LNCAP (cell line): ENCODE measurements around the gene GRM6.

Experiments used
- CTCF ChIP-seq: fragments of 450-650 bp; IDR thresholded peaks from 2 replicates; pipeline ENCODE4 v1.5.1; 2017; ENCODE audit warnings: mild to moderate bottlenecking

The GRM6 gene

DNA sequence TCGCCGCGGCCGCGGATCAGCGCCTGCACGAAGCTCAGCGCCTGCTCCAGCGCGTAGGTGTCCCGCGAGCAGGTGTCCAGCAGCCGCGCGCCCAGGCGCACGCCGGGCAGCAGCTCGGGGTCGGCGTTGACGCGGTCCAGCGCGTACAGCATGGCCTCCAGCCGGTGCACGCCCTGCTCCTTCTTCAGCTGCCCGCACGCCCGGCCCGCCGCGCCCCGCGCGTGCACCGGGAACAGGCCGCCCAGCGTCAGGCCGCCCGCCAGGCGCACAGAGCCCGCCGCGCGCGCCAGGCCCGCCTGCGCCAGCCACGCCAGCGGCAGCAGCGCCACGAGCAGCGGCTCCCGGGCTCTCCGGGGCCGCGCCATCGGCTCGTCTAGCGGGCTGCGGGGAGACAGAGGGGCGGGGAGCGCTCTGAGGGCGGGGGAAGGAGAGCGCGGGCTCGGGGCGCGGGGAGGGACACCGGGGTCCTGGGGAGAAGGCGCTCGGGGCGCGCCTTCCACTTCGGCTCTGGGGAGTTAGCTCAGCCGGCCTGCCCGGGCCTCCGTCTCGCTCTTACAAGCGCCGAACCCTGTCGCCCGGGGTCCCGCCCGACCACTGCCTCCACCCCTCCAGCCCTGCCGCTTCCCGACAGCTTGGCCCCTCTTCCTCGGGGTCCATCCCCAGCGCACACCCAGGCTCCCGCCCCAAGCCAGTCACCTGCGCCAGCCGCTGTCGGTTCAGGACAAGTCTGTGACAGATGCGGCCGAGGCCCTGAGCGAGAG is at the start of gene GRM6:
GRM6 (minus strand) TSS at position 741 of the 761 bp plus-strand sequence; CDS start at position 365, 376 bp downstream.
- TF ChIP-seq CTCF = no peak

DNA sequence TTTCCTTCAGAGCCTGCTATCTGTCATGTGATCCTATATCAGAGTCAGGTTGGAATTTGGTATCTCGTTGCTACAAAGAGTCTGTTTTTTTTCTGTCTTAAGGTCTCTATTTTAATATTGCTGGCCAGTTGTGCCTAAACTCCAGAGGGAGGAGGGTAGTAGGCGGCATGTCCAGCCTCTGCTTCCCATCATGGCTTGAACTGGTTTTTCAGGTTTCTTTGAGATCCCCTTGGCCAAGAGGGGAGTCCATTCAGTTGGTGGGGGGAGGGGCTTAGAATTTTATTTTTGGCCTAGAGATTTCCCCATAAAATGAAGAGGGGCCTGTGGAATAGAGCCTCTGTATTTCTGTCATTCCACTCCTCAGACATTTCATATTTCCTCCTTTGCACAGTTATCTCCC is 49.6 kb upstream of the GRM6 start:
- no peak for TF ChIP-seq CTCF

GRCh38 chr5:179033004-179033580 is 38.0 kb upstream of the GRM6 start:
- TF ChIP-seq CTCF = no peak

- TF ChIP-seq CTCF = no peak
Measured at GRCh38 chr5:179023528-179024189, 28.5 kb upstream of the GRM6 start, which contains the start of gene ZNF879. ZNF879 (plus strand) TSS chr5:179023804; CDS start chr5:179025005, 1,201 bp downstream.

DNA sequence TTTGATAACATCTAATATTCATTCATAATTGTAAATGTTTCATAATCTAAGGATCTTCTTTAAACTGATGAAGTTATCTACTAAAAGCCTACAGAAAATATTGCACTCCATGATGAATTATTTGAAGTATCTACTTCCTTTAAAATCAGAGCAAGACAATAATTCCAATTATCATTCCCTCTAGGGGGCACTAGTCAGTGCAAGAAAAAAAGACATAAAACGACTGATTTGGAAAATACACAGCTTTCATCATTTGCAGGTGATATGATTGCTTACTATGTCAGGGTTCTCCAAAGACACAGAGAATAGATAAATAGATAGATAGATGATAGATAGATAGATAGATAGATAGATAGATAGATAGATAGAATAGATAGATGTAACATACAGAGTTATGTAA is 13.5 kb upstream of the GRM6 start:
- TF ChIP-seq CTCF = no peak

DNA sequence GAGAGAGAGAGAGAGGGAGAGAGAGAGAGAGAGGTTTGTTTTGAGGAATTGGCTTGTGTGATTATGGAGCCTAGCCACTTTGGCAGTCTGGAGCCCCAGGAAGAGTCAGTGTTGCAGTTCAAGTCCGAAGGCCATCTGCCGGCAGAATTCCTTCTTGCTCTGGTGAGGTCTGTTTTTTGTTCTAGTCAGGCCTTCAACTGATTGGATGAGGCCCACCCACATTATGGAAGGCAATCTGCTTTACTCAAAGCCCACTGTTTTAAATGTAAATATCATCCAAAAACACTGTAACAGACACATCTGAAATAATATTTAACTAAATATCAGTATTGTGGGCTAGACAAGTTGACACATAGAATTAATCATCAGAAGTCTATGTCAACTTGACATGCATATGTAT is 11.4 kb upstream of the GRM6 start:
- TF ChIP-seq CTCF = no peak

DNA sequence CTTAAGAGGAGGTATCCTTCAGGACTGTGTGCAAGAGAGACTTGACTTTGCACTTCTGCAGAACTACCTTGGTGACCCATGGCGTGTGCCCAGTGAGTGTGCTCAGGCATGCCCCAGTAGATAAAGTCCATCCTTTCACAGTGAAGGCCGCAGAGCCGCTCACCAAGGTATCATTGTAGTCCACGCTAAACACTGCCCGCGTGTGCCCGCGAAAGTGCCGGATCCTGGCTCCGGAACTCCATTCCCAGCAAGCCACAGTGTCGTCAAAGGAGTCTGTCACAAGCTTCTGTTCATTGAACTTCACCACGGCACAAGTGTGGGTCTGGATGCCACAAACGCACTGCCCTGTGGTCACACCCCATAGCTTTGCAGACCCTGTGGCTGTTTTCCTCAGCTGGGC is 3.3 kb upstream of the GRM6 start:
- no peak for TF ChIP-seq CTCF
